ENCODE measurements around the gene IARS2.

IARS2 gene

DNA sequence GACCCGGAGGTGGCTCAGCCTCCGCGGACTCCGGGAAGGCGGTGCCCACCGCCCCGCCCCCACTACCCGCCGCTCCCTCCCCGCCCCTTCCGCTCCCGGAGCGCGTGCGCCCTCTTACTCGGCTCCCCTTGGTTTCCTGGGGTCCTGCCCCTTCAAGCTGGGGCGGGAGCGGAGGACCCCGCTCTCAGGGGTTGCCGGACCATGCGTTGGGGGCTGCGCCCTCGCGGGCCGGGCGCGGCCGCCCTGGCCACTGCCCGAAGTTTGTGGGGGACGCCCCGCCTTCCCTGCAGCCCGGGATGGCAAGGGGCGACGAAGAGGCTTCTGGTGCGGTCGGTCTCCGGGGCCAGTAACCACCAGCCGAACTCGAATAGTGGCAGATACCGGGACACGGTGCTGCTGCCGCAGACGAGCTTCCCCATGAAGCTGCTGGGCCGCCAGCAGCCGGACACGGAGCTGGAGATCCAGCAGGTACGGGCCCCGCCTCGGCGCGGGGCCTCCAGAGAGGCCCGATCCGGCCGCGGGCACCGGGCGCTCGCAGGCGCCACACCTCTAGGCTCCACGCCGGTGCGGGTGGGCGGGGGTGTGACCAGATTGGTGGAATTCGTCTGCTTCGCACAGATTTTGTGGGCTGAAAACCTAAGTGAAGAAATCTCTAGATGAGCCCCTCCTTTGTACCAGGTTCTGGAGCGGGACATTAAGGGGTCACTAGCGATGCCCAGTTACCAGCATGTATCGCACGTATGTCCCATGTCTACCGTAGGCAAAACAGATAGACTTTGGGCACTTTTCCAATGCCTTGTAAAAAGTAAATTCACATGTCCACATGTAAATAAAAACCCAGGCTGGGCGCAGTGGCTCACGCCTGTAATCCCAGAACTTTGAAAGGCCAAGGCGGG, at the start of gene IARS2:
Gene IARS2 (plus strand): TSS at position 117 of the 896 bp plus-strand sequence. CDS start 85 bp downstream, at position 202.
- TF ChIP-seq, protein P1, sequence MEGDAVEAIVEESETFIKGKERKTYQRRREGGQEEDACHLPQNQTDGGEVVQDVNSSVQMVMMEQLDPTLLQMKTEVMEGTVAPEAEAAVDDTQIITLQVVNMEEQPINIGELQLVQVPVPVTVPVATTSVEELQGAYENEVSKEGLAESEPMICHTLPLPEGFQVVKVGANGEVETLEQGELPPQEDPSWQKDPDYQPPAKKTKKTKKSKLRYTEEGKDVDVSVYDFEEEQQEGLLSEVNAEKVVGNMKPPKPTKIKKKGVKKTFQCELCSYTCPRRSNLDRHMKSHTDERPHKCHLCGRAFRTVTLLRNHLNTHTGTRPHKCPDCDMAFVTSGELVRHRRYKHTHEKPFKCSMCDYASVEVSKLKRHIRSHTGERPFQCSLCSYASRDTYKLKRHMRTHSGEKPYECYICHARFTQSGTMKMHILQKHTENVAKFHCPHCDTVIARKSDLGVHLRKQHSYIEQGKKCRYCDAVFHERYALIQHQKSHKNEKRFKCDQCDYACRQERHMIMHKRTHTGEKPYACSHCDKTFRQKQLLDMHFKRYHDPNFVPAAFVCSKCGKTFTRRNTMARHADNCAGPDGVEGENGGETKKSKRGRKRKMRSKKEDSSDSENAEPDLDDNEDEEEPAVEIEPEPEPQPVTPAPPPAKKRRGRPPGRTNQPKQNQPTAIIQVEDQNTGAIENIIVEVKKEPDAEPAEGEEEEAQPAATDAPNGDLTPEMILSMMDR (IDR thresholded peaks at IDR 0.05; ENCODE audit: low read depth, low read length) = no peak
- peak; percentile 45 for DNase-seq (ENCODE audit: extremely low read depth, low read depth)

DNA sequence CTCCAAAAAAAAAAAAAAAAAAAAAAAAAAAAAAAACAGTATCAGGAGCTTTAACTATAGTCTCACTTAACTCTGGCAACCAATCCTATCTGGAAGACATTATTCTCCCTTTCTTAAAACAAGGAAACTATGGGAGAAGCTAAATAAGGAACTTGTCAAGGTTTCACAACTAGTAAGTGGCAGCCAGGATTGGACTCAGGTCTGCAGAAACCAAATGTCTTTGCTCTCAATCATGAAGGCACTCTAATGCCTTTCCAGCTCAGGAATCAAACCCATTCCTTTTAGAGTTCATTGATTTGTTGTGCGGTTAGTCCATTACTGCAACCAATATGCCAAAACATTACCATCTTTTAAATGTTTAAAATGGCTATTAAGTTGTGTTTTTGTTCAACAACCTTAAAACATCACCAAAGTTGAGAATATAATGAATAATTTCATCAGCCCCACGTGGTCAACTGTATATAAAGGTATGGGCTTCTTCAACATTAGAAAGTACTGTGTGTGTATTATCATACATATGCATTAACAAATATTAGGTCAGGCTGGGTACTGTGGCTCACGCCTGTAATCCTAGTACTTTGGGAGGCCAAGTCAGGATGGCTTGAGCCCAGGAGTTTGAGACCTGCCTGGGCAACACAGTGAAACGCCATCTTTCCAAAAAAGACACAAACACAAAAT, 49.1 kb upstream of the IARS2 start:
- DNase-seq (ENCODE audit: extremely low read depth, low read depth) = no peak
- TF ChIP-seq, protein P1 (IDR thresholded peaks at IDR 0.05; ENCODE audit: low read depth, low read length) = no peak

DNA sequence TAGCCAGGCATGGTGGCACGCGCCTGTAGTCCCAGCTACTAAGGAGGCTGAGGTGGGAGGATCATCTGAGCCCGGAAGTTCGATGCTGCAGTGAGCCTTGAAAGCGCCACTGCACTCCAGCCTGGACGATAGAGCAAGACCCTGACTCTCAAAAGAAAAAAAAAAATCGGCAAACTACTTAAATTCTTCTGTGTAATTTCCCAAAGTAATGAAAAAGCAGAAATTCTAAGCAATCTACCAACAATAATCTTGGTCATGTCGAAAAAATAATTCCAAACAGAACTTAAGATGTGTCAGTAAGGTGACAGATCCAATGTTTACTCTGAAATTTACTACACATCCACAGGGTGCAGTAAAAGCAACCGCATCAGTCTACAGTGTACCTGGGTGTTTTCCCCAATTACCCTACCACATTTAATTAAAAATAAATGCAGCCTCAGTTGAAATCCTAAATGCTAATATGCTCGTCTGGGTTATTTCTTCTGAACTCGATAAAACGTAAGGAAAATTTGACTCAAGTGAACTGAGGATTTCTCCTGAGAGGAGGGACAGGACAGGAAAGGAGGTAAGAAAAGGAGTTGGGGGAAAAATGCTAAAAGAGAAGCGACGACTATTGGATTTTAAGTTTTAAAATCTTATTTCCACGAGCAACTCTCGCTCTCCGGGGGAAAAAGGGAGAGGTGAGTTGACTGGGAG, 48.4 kb upstream of the IARS2 start:
- no peak for DNase-seq (ENCODE audit: extremely low read depth, low read depth)
- TF ChIP-seq, protein P1 (IDR thresholded peaks at IDR 0.05; ENCODE audit: low read depth, low read length) = no peak

GRCh38 chr1:220046052-220046930, 47.6 kb upstream of the IARS2 start, which contains the start of gene EPRS1:
Gene EPRS1 (minus strand): TSS chr1:220046505. CDS start chr1:220046388, 117 bp downstream.
- TF ChIP-seq, protein P1 (IDR thresholded peaks at IDR 0.05; ENCODE audit: low read depth, low read length) = peak; percentile 56
- peak; percentile 96 for DNase-seq (ENCODE audit: extremely low read depth, low read depth)

DNA sequence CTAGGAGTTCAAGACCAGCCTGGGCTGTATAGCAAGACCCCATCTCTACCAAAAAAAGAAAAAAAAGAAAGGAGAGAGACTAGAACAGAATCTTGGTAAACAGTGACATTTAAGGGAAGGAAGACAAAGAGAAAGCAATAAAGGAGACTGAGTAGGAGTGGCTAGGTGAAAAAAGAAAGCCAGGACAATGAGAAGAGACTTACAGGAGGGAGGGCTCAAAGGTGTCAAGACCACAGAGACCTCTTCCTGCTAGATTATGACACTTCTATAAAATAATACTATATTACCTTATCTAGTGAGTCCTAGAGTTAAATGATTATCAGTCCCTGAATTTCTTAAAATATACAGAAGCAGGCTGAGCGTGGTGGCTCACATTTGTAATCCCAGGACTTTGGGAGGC, 37.6 kb upstream of the IARS2 start:
- DNase-seq (ENCODE audit: extremely low read depth, low read depth) = no peak
- TF ChIP-seq, protein P1 (IDR thresholded peaks at IDR 0.05; ENCODE audit: low read depth, low read length) = no peak

DNA sequence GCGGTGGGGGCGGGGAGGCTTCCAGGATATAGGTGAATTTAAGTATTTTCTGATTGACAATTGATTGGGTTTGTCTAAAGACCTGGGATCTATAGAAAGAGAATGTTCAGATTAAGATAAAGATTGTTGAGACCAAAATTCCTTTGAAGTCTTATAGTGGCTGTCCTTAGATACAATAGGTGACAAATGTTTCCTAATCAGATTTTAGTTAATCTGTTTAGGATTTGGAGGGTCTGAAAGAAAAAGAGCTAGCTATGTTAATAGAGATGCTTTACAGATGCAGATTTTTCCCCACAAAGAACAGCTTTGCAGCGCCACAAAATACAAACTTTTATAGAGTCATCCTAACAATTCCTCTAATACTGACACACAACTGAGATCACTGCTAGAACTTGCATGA, 33.1 kb upstream of the IARS2 start:
- DNase-seq (ENCODE audit: extremely low read depth, low read depth) = no peak
- TF ChIP-seq, protein P1 (IDR thresholded peaks at IDR 0.05; ENCODE audit: low read depth, low read length) = no peak

Measured in AG09319 (cell line).